Measurements from ENCODE around the gene STK16. TPM values are rescaled to one million over a fixed set of nuclear protein-coding genes. Genes with fewer than 3 reads are reported as not detected.
A peak's percentile ranks its signal among the peaks of the same experiment; 100 is the strongest.
"Not testable (repeated sequence)": the region's sequence is repeated elsewhere in the genome, so short reads cannot be mapped to it uniquely, and the experiment has no call there.

The STK16 gene
- 10 to 100 TPM; 14.6 to 23.1 (median 19.7) TPM for total RNA-seq
- polyA plus RNA-seq = 10 to 100 TPM; 12.9 to 26.7 TPM
- long read RNA-seq, donor 1, partial matches to known transcripts = 1 of 6 reads
- long read RNA-seq, donor 1, other reads (novel, unspliced or antisense) = 3 of 6 reads
- long read RNA-seq, donor 2, partial matches to known transcripts = 0 of 4 reads
- long read RNA-seq, donor 2, other reads (novel, unspliced or antisense) = 4 of 4 reads
- long read RNA-seq, donor 3, transcript STK16-204 (8 exons, 2,868 nt) = major isoform, 8 of 17 reads
- long read RNA-seq, donor 3, transcript STK16-201 (8 exons, 1,673 nt) = minor isoform, 5 of 17 reads
- long read RNA-seq, donor 3, partial matches to known transcripts = 3 of 17 reads
- long read RNA-seq, donor 3, other reads (novel, unspliced or antisense) = 1 of 17 reads

- H3K4me1 ChIP-seq = peaks cover 24 to 56% (median 43%) of the 10 kb centered on the region in 9 donors
- intact Hi-C loops (cut with DNase I) = loop anchor here in 1 of 10 donors (2.0 kb wide), 1 partner anchor 49 kb away; no protein-coding TSS in a partner anchor
- H3K27me3 ChIP-seq = no peaks in the 10 kb centered on the region
- peaks cover 0 to 30% (median 3%) of the 10 kb centered on the region in 9 donors for H3K36me3 ChIP-seq
- WGBS, 2 donors = 0 to 1% methylated on average over 46 of the region's 46 CpGs
- TF ChIP-seq CTCF (IDR thresholded peaks at IDR 0.05) = no peak
- H3K4me3 ChIP-seq = peak within 1 kb of the TSS; percentile 74 to 96 (median 85)
- ATAC-seq (peak; percentile 94 to 97 (median 96)), DNase-seq (peak; percentile 95)
- H3K9me3 ChIP-seq = no peaks in the 10 kb centered on the region
- H3K27ac ChIP-seq = peak within 1 kb of the TSS; percentile 49 to 99 (median 95)
Measured at GRCh38 chr2:219245148-219245898, at the start of gene STK16, which contains the start of gene GLB1L. TSS of gene STK16 (plus strand) at chr2:219245479. CDS start at chr2:219246000, 521 bp downstream. TSS of gene GLB1L (minus strand) at chr2:219245444. CDS start at chr2:219243573, 1,871 bp downstream.

- no peak for TF ChIP-seq CTCF (IDR thresholded peaks at IDR 0.05)
- H3K4me1 ChIP-seq = no peaks in the 10 kb centered on the region
- DNase-seq = no peak
- H3K27me3 ChIP-seq = peaks cover 0 to 22% (median 3%) of the 10 kb centered on the region in 7 donors
- ATAC-seq = no peak
- H3K36me3 ChIP-seq = no peaks in the 10 kb centered on the region
- no peak overlapping the region for H3K4me3 ChIP-seq
- intact Hi-C loops (cut with DNase I) = no loop called here
- H3K9me3 ChIP-seq = no peaks in the 10 kb centered on the region
- 96 to 100% methylated on average over 1 of the region's 1 CpG for whole genome bisulfite sequencing, 2 donors
- H3K27ac ChIP-seq = no peak overlapping the region
Measured at GRCh38 chr2:219197388-219197787, 47.9 kb upstream of the STK16 start.

- ATAC-seq (no peak), DNase-seq (no peak)
- Histone ChIP-seq H3K27me3 (peaks cover 0 to 22% (median 3%) of the 10 kb centered on the region in 7 donors), H3K27ac (no peak overlapping the region), H3K9me3 (no peaks in the 10 kb centered on the region), H3K4me1 (no peaks in the 10 kb centered on the region), H3K4me3 (no peak overlapping the region), H3K36me3 (no peaks in the 10 kb centered on the region)
- WGBS, 2 donors = 71 to 72% methylated on average over 5 of the region's 5 CpGs
- no peak for TF ChIP-seq CTCF (IDR thresholded peaks at IDR 0.05)
- intact Hi-C loops (cut with DNase I) = no loop called here
Measured at GRCh38 chr2:219198974-219199373, 46.3 kb upstream of the STK16 start.

- ATAC-seq = no peak
- WGBS, 2 donors = 83 to 84% methylated on average over 12 of the region's 12 CpGs
- TF ChIP-seq CTCF (IDR thresholded peaks at IDR 0.05) = no peak
- H3K27me3 ChIP-seq = peaks cover 0 to 22% (median 3%) of the 10 kb centered on the region in 7 donors
- DNase-seq = no peak
- no peak overlapping the region for H3K4me3 ChIP-seq
- intact Hi-C loops (cut with DNase I) = no loop called here
- H3K4me1 ChIP-seq = no peaks in the 10 kb centered on the region
- H3K9me3 ChIP-seq = peaks cover 0 to 2% (median 0%) of the 10 kb centered on the region in 11 donors
- H3K36me3 ChIP-seq = no peaks in the 10 kb centered on the region
- no peak overlapping the region for H3K27ac ChIP-seq
Measured at GRCh38 chr2:219199470-219200211, 45.6 kb upstream of the STK16 start.

GRCh38 chr2:219200502-219201326, 44.6 kb upstream of the STK16 start:
- ATAC-seq; H3K27ac ChIP-seq; DNase-seq; H3K4me3 ChIP-seq; H3K9me3 ChIP-seq; H3K4me1 ChIP-seq; H3K36me3 ChIP-seq; intact Hi-C loops (cut with DNase I): not testable (repeated sequence)
- peaks cover 0 to 22% (median 3%) of the 10 kb centered on the region in 7 donors for H3K27me3 ChIP-seq
- 83% methylated on average over 25 of the region's 26 CpGs for WGBS, 2 donors

- H3K4me1 ChIP-seq; H3K4me3 ChIP-seq; H3K36me3 ChIP-seq; ATAC-seq; intact Hi-C loops (cut with DNase I); DNase-seq; H3K27ac ChIP-seq; H3K9me3 ChIP-seq: not testable (repeated sequence)
- 90 to 91% methylated on average over 19 to 20 of the region's 21 CpGs for WGBS, 2 donors
- H3K27me3 ChIP-seq = peaks cover 0 to 22% (median 3%) of the 10 kb centered on the region in 7 donors
Measured at GRCh38 chr2:219201331-219201730, 43.9 kb upstream of the STK16 start.

All from heart right ventricle (tissue), 16 donors.